Fibroblast of the aortic adventitia (primary cell): ENCODE results near the gene GTF2I. TPM values are rescaled to one million over a fixed set of nuclear protein-coding genes. Genes with fewer than 3 reads are reported as not detected.
"Not testable (repeated sequence)": the region's sequence is repeated elsewhere in the genome, so short reads cannot be mapped to it uniquely, and the experiment has no call there.

Source experiments
- DNase-seq: peaks from one replicate; pipeline ENCODE4 v3.0.0-alpha.2; 2010; ENCODE audit warnings: low read depth
- H3K4me3 ChIP-seq: 2 replicates; pipeline ENCODE4 v1.5.1; 2011; ENCODE audit warnings: low read depth, mild to moderate bottlenecking, control low read depth, low read length, moderate library complexity
- total RNA-seq: library from RNA; depleted of rRNA; stranded (reverse); fragments of >200 nt; gene quantifications from 2 replicates; pipeline ENCODE4 v1.2.3, GENCODE V29; 2012; ENCODE audit warnings: low replicate concordance

GTF2I gene
- total RNA-seq, 1 donor, result 109 TPM

DNA sequence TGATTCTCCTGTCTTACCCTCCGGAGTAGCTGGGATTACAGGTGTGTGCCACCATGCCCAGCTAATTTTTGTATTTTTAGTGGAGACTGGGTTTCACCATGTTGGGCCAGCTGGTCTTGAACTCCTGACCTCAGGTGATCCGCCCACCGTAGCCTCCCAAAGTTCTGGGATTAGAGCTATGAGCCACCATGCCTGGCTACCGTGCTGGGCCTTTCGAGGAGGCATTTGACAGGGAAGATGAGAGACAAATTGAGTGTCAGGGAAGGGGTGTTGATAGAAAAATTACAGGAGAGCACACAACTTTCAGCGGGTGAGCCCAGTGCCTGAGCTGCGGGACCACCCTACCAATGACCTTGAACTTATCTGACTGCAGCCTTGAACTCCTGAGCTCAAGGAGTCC, 112.5 kb downstream of the GTF2I start:
- DNase-seq, H3K4me3 ChIP-seq: not testable (repeated sequence)

DNA sequence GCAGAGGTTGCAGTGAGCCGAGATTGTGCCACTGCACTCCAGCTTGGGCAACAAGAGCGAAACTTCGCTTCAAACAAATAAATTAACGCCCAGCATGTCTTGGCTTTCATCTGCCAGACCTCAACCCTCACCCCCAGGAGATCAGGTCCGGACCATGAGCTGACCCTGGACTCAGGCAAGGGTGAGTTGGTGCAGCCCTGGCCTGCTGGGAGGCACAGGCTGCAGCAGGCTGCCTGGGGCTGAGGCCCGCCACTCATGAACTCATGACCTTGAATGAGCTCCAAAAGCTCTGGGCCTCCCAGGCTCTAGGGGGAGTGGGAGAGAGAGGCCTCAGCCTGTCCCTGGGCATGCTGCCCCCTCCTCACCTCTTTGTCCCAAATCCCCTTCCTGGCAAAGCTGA, 114.6 kb downstream of the GTF2I start:
- H3K4me3 ChIP-seq, DNase-seq: not testable (repeated sequence)

DNA sequence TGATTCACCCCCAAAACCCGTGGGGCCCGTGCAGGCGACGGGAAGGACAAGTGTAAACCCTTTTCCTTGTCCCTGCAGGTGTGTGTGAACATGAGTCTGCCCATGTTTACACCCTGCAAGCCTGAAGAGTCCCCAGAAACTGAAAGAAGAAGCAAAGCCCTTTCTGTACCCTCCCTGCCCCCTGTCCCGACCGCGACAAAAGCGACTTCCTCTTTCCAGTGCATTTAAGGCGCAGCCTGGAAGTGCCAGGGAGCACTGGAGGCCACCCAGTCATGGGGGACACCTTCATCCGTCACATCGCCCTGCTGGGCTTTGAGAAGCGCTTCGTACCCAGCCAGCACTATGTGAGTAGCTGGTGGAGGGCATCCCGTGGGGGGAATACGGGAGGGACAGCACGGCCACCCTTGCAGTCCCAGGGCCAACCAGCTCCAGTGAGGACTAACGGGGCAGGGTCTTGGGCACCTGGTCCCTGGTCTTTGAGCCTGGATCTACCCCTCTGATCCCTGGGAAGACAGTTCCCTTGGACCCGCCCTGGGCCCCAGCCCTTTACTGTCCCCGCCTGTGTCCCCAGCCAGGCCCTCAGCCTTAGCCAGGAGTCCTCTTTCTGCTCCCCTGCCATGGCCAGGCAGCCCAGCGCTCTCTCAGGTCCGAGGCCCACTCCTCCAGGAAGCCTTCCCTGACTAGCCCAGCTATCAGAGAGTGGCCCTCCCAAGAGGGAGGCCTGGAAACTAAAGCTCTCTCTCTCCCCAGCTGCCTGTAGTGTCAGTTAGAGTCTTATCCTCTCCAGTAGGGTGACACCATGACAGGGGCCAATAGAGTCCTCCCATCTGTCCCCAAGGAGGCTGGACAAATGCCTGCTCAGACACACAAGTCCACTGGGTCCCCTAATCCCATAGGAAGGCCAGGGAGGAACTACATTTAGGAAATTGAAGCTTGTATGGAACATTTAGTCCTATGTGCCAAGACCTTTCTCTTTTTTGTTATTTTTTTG, 116.5 kb downstream of the GTF2I start, which contains the start of gene NCF1:
TSS of gene NCF1 (plus strand) at position 252 of the 991 bp plus-strand sequence. CDS start at position 273, 21 bp downstream.
- DNase-seq, H3K4me3 ChIP-seq: not testable (repeated sequence)

DNA sequence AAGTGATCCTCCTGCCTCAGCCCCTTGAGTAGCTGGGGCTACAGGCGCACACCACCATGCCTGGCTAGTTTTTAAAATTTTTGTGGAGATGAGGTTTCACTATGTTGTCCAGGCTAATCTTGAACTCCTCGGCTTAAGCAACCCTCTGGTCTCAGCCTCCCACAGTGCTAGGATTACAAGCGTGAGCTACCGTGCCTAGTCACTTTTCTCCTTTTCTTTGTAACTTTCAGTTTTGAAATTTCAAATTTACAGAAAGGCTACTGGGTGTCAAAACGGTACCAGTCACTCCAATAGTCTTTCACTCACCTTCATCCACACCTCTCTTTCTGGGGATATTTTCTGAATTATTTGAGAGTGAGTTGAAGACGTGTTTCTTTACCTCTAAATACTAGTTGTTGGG, 117.6 kb downstream of the GTF2I start:
- not testable (repeated sequence) for DNase-seq, H3K4me3 ChIP-seq

DNA sequence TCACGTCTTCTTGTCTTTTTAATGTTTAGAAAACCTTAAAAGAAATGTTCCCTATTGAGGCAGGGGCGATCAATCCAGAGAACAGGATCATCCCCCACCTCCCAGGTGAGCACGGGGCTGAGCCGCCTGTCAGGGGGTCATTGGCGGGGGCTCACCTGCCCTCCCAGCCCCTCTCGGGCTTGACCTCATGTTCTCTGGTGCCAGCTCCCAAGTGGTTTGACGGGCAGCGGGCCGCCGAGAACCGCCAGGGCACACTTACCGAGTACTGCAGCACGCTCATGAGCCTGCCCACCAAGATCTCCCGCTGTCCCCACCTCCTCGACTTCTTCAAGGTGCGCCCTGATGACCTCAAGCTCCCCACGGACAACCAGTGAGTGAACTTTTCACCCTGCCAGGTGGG, 121.5 kb downstream of the GTF2I start:
- DNase-seq, H3K4me3 ChIP-seq: not testable (repeated sequence)

DNA sequence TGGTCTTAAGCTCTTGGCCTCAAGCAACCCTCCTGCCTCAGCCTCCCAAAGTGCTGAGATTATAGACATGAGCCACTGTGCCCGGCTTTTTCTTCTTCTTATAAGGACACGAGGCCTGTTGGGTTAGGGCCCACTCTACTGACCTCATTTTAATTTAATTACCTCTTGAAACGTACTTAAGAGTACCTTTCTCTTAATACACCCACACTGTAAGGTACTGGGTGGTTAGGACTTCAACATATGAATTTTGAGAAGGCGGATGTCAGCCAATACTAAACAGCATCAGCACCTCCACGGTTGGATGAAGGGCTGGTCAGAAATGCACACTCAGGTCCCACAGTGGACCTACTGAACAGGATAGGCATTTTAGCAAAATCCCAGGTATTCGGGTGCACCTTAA, 124.2 kb downstream of the GTF2I start:
- DNase-seq, H3K4me3 ChIP-seq: not testable (repeated sequence)

DNA sequence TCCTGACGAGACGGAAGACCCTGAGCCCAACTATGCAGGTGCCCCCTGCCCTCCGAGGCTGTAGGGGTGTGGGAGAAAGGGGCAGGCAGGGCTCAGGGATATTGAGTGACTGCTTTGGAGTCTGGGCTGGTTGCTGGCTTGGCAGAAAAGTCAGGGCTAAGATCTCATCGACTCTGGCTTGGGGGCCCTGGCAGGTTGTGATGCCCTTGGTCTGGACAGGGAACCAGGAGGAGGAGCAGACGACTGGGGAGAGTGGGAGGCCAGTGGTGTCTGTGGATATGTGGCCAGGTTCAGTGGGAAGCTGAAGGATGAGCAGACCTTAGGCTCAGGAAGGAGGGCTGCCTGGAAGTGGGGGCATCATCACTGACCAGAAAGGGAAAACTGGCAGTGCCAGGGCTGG, 126.1 kb downstream of the GTF2I start:
- not testable (repeated sequence) for DNase-seq, H3K4me3 ChIP-seq

DNA sequence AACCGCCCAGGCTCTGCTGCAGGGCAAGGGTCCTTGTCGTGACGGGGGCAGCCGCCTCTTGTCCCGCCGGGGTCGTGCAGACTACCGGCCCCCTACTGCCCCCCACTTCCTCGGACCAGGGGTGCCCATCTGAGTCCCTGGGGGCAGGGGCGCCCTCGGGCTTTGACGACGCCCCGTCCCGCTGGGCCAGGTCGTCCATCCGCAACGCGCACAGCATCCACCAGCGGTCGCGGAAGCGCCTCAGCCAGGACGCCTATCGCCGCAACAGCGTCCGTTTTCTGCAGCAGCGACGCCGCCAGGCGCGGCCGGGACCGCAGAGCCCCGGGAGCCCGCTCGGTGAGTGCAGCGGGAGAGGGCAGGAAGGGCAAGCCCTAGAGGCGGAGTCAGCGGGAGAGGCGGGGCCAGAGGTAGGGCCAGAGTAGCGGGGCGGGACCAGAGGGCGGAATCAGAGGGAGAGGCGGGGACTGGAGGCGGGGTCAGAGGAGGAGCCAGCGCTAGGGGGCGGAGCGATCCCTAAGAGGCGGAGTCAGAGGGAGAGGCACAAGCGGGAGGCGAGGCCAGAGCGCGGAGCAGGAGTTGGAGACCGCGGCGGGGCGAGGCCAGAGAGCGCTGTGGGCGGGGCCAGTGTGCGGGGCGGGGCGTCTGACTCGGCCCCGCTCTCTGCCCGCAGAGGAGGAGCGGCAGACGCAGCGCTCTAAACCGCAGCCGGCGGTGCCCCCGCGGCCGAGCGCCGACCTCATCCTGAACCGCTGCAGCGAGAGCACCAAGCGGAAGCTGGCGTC, 131.0 kb downstream of the GTF2I start:
- peak overlapping the region; percentile 42 for H3K4me3 ChIP-seq
- peak; percentile 82 for DNase-seq

DNA sequence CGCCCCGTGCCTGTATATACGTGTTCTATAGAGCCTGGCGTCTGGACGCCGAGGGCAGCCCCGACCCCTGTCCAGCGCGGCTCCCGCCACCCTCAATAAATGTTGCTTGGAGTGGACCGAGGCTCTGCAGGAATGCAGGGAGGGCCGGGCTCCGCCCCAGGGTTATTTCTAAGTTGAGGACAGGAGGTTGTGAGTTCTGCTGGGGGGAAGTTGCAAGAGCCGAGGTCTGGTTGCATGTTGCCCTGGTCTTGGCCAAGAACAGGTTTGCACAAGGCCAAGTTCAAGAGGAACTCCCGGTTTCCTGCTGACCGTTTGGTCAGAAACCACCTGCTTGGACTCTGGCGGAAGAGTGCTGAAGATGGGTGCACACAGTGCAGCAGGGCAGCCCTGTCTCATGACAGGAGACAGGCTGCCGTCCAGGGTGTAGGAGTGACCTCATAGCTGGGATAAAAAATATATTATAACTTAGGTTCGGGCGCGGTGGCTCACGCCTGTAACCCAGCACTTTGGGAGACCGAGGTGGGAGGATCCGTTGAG, 131.8 kb downstream of the GTF2I start:
- H3K4me3 ChIP-seq, DNase-seq: not testable (repeated sequence)

DNA sequence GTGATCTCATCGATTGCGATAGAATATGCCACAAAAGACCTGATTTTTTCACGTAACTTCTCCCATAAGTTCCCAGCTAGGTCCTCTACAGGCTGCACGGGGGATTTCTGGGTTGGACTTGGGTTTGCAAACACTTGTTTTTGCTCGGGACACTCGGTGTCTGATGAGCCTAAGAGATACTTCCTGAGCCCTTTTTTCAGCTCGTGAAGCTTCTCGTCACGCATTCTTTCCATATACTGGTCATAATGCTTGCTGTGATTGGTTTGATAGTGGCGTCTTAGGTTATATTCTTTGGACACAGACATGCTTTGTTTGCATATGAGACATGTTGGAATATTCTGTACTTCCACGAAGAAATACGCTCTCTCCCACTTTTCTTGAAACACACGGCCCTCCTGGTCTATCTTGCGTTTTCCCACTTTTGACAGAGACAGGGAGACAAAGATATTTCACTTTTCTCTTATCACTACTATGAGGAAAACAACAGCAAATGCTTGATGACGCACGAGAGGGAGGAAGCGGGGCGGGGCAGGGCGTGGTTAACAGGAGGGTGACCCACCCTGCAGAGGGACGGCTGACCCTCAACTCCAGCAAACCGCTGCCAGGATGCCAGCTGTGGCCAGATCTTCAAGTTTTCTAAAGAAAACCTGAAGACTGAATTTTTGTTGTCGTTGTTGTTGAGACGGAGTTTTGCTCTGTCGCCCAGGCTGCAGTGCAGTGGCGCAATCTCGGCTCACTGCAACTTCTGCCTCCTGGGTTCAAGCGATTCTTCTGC, 140.5 kb downstream of the GTF2I start:
- not testable (repeated sequence) for H3K4me3 ChIP-seq, DNase-seq

DNA sequence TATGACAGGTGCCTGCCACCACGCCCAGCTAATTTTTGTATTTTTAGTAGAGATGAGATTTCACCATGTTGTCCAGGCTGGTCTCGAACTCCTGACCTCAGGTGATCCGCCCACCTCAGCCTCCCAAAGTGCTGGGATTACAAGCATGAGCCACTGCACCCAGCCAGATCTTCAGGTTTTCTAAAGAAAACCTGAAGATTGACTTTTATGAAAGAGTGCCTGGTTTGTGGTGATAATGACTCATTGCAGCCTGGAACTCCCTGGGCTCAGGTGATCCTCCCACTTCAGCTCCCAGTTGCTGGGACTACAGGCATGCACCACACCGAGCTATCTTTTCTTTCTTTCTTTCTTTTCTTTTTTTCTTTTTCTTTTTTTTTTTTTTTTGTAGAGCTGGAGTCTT, 141.1 kb downstream of the GTF2I start:
- not testable (repeated sequence) for DNase-seq, H3K4me3 ChIP-seq

Other genes with a start within 250 kb of the GTF2I start
- 5.9 and 6.4 TPM in 2 replicates for gene GTF2IRD1, start 203.8 kb upstream of the GTF2I start, total RNA-seq
- not detected in 2 replicates for gene NCF1, start 116.3 kb downstream of the GTF2I start, total RNA-seq
- gene GTF2IRD2, start 193.9 kb downstream of the GTF2I start, total RNA-seq, result 8.4 and 13.9 TPM in 2 replicates